H1 (cell line): ENCODE measurements around the gene METTL1. TPM values are rescaled to one million over a fixed set of nuclear protein-coding genes. Genes with fewer than 3 reads are reported as not detected.

ENCODE experiments used
- CTCF ChIA-PET: fragments of 300-600 bp; sonication (Branson Sonifier 250); formaldehyde crosslinking; loops from one replicate; lab custom pipeline; 2021; ENCODE audit not compliant: partially characterized antibody; lab: Charles Lee
- POLR2A ChIA-PET: fragments of 300-600 bp; sonication (Branson Sonifier 250); formaldehyde crosslinking; loops from one replicate; lab custom pipeline; 2021; ENCODE audit warnings: inconsistent platforms; ENCODE audit not compliant: partially characterized antibody; lab: Charles Lee
- DNase-seq, 2 experiments: peaks; one replicate each; pipeline versions ENCODE4 v3.0.0 to v3.0.0-alpha.2; 2010 to 2022; ENCODE audit warnings: low spot score in 2 of 2, low read depth in 1 of 2, mixed read lengths in 1 of 2
- FAIRE-seq: peaks from 2 replicates; lab custom pipeline; 2011; peaks lifted over from hg19 to GRCh38; lab: Jason Lieb, UNC
- H2AFZ ChIP-seq: 2 replicates; pipeline ENCODE4 v1.8.1; 2012; ENCODE audit warnings: low read length, inconsistent platforms
- H2AK5ac ChIP-seq: 2 replicates; pipeline ENCODE4 v1.6.1; 2013; ENCODE audit warnings: low read depth, low read length
- H2BK120ac ChIP-seq: replicated peaks from 2 replicates; pipeline ENCODE3; 2013; ENCODE audit warnings: low read depth, low read length, inconsistent platforms
- H2BK12ac ChIP-seq: 2 replicates; pipeline ENCODE4 v1.6.1; 2013; ENCODE audit warnings: low read depth, low read length
- H2BK15ac ChIP-seq: 2 replicates; pipeline ENCODE4 v1.6.1; 2013; ENCODE audit warnings: low read length
- H2BK20ac ChIP-seq: 2 replicates; pipeline ENCODE4 v1.6.1; 2013; ENCODE audit warnings: low read length
- H2BK5ac ChIP-seq: 2 replicates; pipeline ENCODE4 v1.6.1; 2013; ENCODE audit warnings: low read depth, low read length
- H3K14ac ChIP-seq: 2 replicates; pipeline ENCODE4 v1.6.1; 2013; ENCODE audit warnings: inconsistent platforms; ENCODE audit not compliant: insufficient read length
- H3K18ac ChIP-seq: 2 replicates; pipeline ENCODE4 v1.6.1; 2013; ENCODE audit warnings: low read length; ENCODE audit errors: extremely low read depth
- H3K23ac ChIP-seq: 2 replicates; pipeline ENCODE4 v1.6.1; 2013; ENCODE audit warnings: inconsistent platforms; ENCODE audit not compliant: insufficient read length
- H3K23me2 ChIP-seq: 2 replicates; pipeline ENCODE4 v1.6.1; 2013; ENCODE audit warnings: low read depth, low read length
- H3K27ac ChIP-seq: 2 replicates; pipeline ENCODE4 v1.6.1; 2011; ENCODE audit warnings: low read depth, low read length, inconsistent platforms
- H3K27me3 ChIP-seq, 4 experiments: replicated peaks in 1 of 4; 1 replicate in 1 of 4; 2 replicates in 3 of 4; pipeline versions ENCODE4 v1.6.1 to v1.8.1; 2011 to 2013; ENCODE audit warnings: low read length in 3 of 4, mild to moderate bottlenecking in 3 of 4, inconsistent platforms in 2 of 4, mixed read lengths in 2 of 4, moderate library complexity in 1 of 4; ENCODE audit not compliant: control insufficient read depth in 3 of 4, insufficient read depth in 3 of 4; ENCODE audit errors: extremely low read depth in 1 of 4
- H3K36me3 ChIP-seq, 4 experiments: 2 replicates each; pipeline versions ENCODE4 v1.6.1 to v1.8.1; 2011 to 2013; ENCODE audit warnings: mild to moderate bottlenecking in 4 of 4, low read length in 3 of 4, moderate library complexity in 2 of 4, control low read depth in 1 of 4, inconsistent platforms in 1 of 4; ENCODE audit not compliant: insufficient read depth in 4 of 4, control insufficient read depth in 2 of 4
- H3K4ac ChIP-seq: replicated peaks from 2 replicates; pipeline ENCODE3; 2013; ENCODE audit warnings: low read length, low read depth, mixed read lengths, inconsistent platforms; ENCODE audit not compliant: insufficient read length
- H3K4me1 ChIP-seq, 4 experiments: replicated peaks in 1 of 4; 1 replicate in 1 of 4; 2 replicates in 3 of 4; pipeline versions ENCODE4 v1.6.1 to v1.8.1; 2011 to 2013; ENCODE audit warnings: low read length in 3 of 4, inconsistent platforms in 2 of 4, mixed read lengths in 1 of 4; ENCODE audit not compliant: insufficient read depth in 4 of 4, control insufficient read depth in 3 of 4
- H3K4me2 ChIP-seq, 2 experiments: 2 replicates each; pipeline versions ENCODE4 v1.6.1 to v1.8.1; 2011 to 2013; ENCODE audit warnings: low read depth in 2 of 2, low read length in 2 of 2, control low read depth in 1 of 2, inconsistent platforms in 1 of 2, mild to moderate bottlenecking in 1 of 2; ENCODE audit not compliant: insufficient read depth in 1 of 2
- H3K4me3 ChIP-seq, 4 experiments: fragments of 200-600, 300-600 bp in 1 of 4; sonication (generic), shearing (Covaris generic), sonication (Bioruptor Twin) in 1 of 4; 2 replicates each; pipeline versions ENCODE4 v1.5.1 to v1.8.1; 2011 to 2016; ENCODE audit warnings: low read length in 4 of 4, low read depth in 3 of 4, control low read depth in 2 of 4, inconsistent platforms in 2 of 4, mild to moderate bottlenecking in 2 of 4, mixed read lengths in 1 of 4, moderate library complexity in 1 of 4; ENCODE audit not compliant: insufficient read depth in 2 of 4; ENCODE audit errors: extremely low read depth in 1 of 4
- H3K56ac ChIP-seq: replicated peaks from 2 replicates; pipeline ENCODE3; 2013; ENCODE audit warnings: low read depth, mild to moderate bottlenecking, mixed read lengths, low read length, inconsistent platforms; ENCODE audit not compliant: insufficient read length
- H3K79me1 ChIP-seq: 2 replicates; pipeline ENCODE4 v1.6.1; 2013; ENCODE audit warnings: low read depth, low read length, control low read depth
- H3K79me2 ChIP-seq, 2 experiments: 2 replicates each; pipeline versions ENCODE4 v1.6.1 to v1.8.1; 2012 to 2013; ENCODE audit warnings: low read length in 2 of 2, mild to moderate bottlenecking in 2 of 2, inconsistent platforms in 1 of 2; ENCODE audit not compliant: insufficient read depth in 2 of 2, control insufficient read depth in 1 of 2
- H3K9ac ChIP-seq, 4 experiments: replicated peaks in 1 of 4; 1 replicate in 1 of 4; 2 replicates in 3 of 4; pipeline versions ENCODE4 v1.6.1 to v1.8.1; 2011 to 2013; ENCODE audit warnings: low read depth in 3 of 4, low read length in 3 of 4, control low read depth in 2 of 4, mild to moderate bottlenecking in 2 of 4, moderate library complexity in 2 of 4, inconsistent platforms in 1 of 4; ENCODE audit errors: extremely low read depth in 1 of 4
- H3K9me3 ChIP-seq, 2 experiments: 2 replicates each; pipeline versions ENCODE4 v1.6.1 to v1.8.1; 2012 to 2013; ENCODE audit warnings: mild to moderate bottlenecking in 2 of 2, moderate library complexity in 2 of 2, control low read depth in 1 of 2, inconsistent platforms in 1 of 2, low read depth in 1 of 2, low read length in 1 of 2, mixed read lengths in 1 of 2; ENCODE audit not compliant: insufficient read depth in 2 of 2
- H4K20me1 ChIP-seq, 2 experiments: replicated peaks in 1 of 2; 2 replicates each; pipeline versions ENCODE3 to v1.8.1; 2011 to 2013; ENCODE audit warnings: inconsistent platforms in 2 of 2, low read length in 2 of 2, mild to moderate bottlenecking in 1 of 2; ENCODE audit not compliant: insufficient read depth in 2 of 2, control insufficient read depth in 1 of 2
- H4K5ac ChIP-seq: 2 replicates; pipeline ENCODE4 v1.6.1; 2013; ENCODE audit warnings: low read length, low read depth, mixed read lengths, inconsistent platforms; ENCODE audit not compliant: insufficient read length
- H4K8ac ChIP-seq: 2 replicates; pipeline ENCODE4 v1.8.0; 2013; ENCODE audit warnings: mild to moderate bottlenecking, moderate library complexity, low read length, inconsistent platforms; ENCODE audit not compliant: insufficient read depth; ENCODE audit errors: extremely low read depth
- H4K91ac ChIP-seq: replicated peaks from 2 replicates; pipeline ENCODE3; 2013; ENCODE audit warnings: low read length, mixed read lengths, inconsistent platforms; ENCODE audit not compliant: insufficient read length
- CTBP2 ChIP-seq: IDR thresholded peaks from 2 replicates; pipeline ENCODE4 v1.7.0; 2011; ENCODE audit warnings: borderline replicate concordance, mild to moderate bottlenecking, moderate library complexity, mixed read lengths, low read length; ENCODE audit not compliant: insufficient read depth, insufficient read length
- EGR1 ChIP-seq: IDR thresholded peaks from 2 replicates; pipeline ENCODE4 v1.6.1; 2011; ENCODE audit warnings: low read depth, low read length, borderline replicate concordance
- KDM4A ChIP-seq: IDR thresholded peaks from one replicate; pipeline ENCODE4 v1.7.1; 2012; ENCODE audit warnings: low read depth, mild to moderate bottlenecking, moderate library complexity, low read length, inconsistent platforms; ENCODE audit not compliant: severe bottlenecking
- RBBP5 ChIP-seq: IDR thresholded peaks from 2 replicates; pipeline ENCODE4 v1.7.1; 2012; ENCODE audit warnings: low read depth, mild to moderate bottlenecking, inconsistent platforms, low read length, moderate library complexity, borderline replicate concordance
- SAP30 ChIP-seq: fragments of 300-600 bp; sonication (generic); IDR thresholded peaks from 2 replicates; pipeline ENCODE4 v1.7.1; 2012; ENCODE audit warnings: low read length, moderate library complexity, mild to moderate bottlenecking, inconsistent platforms; ENCODE audit not compliant: insufficient read depth, insufficient replicate concordance
- SUZ12 ChIP-seq: fragments of 200-600 bp; sonication (generic); IDR thresholded peaks from 2 replicates; pipeline ENCODE4 v1.6.1; 2012; ENCODE audit warnings: mild to moderate bottlenecking, inconsistent platforms, low read length, moderate library complexity, mixed read lengths
- TBP ChIP-seq: IDR thresholded peaks from 2 replicates; pipeline ENCODE4 v1.6.1; 2011; ENCODE audit warnings: low read depth, low read length, improper control_type of control experiment
- TCF12 ChIP-seq: IDR thresholded peaks from 2 replicates; pipeline ENCODE4 v1.6.1; 2011; ENCODE audit warnings: low read depth, mild to moderate bottlenecking, low read length
- YY1 ChIP-seq: IDR thresholded peaks from 2 replicates; pipeline ENCODE4 v1.6.1; 2011; ENCODE audit warnings: low read depth, mild to moderate bottlenecking, low read length
- WGBS, 2 experiments: shearing (Covaris generic) in 1 of 2; methylation state at CpG; one replicate each; pipeline versions ENCODE4 v1.1.6 to v1.1.7; 2013 to 2015; ENCODE audit warnings: low lambda C conversion rate in 2 of 2, mixed read lengths in 2 of 2, inconsistent platforms in 1 of 2, low coverage in 1 of 2, missing lambda C conversion rate in 1 of 2; ENCODE audit not compliant: insufficient replicate concordance in 2 of 2, insufficient coverage in 1 of 2, insufficient read length in 1 of 2; ENCODE audit errors: extremely low coverage in 1 of 2, missing lambda C conversion rate in 1 of 2; 5-methylcytosine and 5-hydroxymethylcytosine counted together
- polyA plus RNA-seq, 7 experiments: library from polyadenylated mRNA; depleted of rRNA in 3 of 7; stranded (reverse) in 5 of 7; unstranded in 2 of 7; fragments of >200 nt in 5 of 7; fragments of 200-250 nt in 2 of 7; gene quantifications; 1 replicate in 5 of 7; 2 replicates in 1 of 7; 4 replicates in 1 of 7; pipeline versions ENCODE4 v1.2.1 to v1.2.3, GENCODE V29; 2011 to 2013; ENCODE audit warnings: missing spikeins in 2 of 7, mixed read lengths in 2 of 7
- total RNA-seq: library from RNA; stranded (reverse); fragmentation: NEBNext Ultra II Directional; extraction: Animal tissue kit (Norgen Biotek cat#: 25700); gene quantifications from 2 replicates; pipeline ENCODE4 v1.2.1, GENCODE V29; 2021

METTL1 gene
- total and polyA plus RNA-seq, 2 of the 8 experiments (the other 6 are each of a cell fraction or from before 2014, with no cell fraction given): 40.5 to 46.0 TPM

DNA sequence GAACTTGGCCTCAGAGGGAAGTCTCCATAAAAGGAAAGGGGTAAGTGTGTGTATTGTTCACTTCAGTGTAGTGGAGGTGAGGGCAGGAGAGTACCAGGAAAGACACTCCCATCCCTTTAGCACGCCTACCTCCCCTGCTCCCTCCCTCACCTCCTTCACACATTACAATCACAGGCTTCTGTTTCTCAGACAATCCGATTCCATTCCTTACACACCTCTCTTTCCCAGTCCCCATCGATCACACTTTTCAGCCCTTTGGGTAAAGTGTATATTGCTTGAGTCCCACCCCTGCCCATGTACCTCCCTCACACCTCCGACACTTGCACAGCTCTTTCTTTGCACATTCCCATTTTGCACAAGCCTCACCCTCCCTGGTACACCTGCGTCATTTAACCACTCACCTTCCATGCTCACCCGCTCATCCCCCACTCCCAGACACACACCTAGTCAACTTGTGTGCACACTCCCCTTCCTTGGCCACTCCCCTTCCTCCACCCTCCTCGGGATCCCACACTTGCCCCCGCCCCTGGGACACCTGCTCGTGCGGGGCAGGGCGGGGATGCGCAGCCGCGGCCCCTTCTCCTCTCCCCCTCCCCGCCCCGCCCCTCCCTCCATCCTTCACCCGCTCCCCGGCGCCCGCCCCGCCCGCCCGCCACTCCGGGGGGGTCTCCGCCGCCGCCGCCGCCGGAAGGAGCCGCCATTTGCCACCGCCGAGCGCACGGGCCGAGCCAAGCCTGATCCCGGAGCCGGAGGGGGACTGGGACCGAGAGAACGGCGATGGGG, 17.3 kb downstream of the METTL1 start, which contains the start of gene MARCHF9:
Gene MARCHF9 (plus strand): TSS at position 693 of the 783 bp plus-strand sequence. CDS start 426 bp downstream, outside the sequence.
- POLR2A ChIA-PET: interaction anchor here (0.7 to 3.3 kb wide), 11 partner anchors 10 to 234 kb away, joined by 3 to 25 read pairs (median 3); partner anchors contain the start of genes CTDSP2, CYP27B1, DDIT3 and EEF1AKMT3
- no peak within 1 kb of the TSS for H2BK12ac ChIP-seq
- peaks cover 12 to 20% of the 10 kb centered on the region in 2 experiments for H3K79me2 ChIP-seq
- H3K9me3 ChIP-seq: no peaks in the 10 kb centered on the region
- peak within 1 kb of the TSS; percentile 19 for H4K5ac ChIP-seq
- H3K36me3 ChIP-seq: peaks cover 3 to 14% (median 9%) of the 10 kb centered on the region in 4 experiments; a peak in 6 of 8 replicates
- no peak within 1 kb of the TSS for H4K91ac ChIP-seq
- H3K18ac ChIP-seq: peak within 1 kb of the TSS; percentile 75
- peak within 1 kb of the TSS; percentile 93 for H2AFZ ChIP-seq
- 0 out of 2 replicates have a peak within 1 kb of the TSS, but pooled peaks have one; percentile 5 for H3K27ac ChIP-seq
- no peak within 1 kb of the TSS for H3K56ac ChIP-seq
- 0 out of 2 replicates have a peak within 1 kb of the TSS, but pooled peaks have one; percentile 1 for H2BK5ac ChIP-seq
- peaks cover 18% of the 10 kb centered on the region for H3K23me2 ChIP-seq
- no peak within 1 kb of the TSS; the same call in 1 of the 2 replicates for H2AK5ac ChIP-seq
- FAIRE-seq (no peak), DNase-seq (peak in 1 of 2 experiments; percentile 81)
- H3K4me2 ChIP-seq: peak within 1 kb of the TSS; percentile 99
- peaks cover 8 to 33% (median 26%) of the 10 kb centered on the region in 4 experiments for H3K27me3 ChIP-seq
- no peak within 1 kb of the TSS for H3K4ac ChIP-seq
- H2BK120ac ChIP-seq: peak within 1 kb of the TSS; percentile 3
- H3K4me3 ChIP-seq: peak within 1 kb of the TSS; percentile 79 to 96 (median 81)
- 0 out of 2 replicates have a peak within 1 kb of the TSS, but pooled peaks have one; percentile 36 for H2BK20ac ChIP-seq
- H4K8ac ChIP-seq: no peak within 1 kb of the TSS
- peak within 1 kb of the TSS in 1 of 4 experiments; percentile 55; a peak in 2 of 7 replicates for H3K9ac ChIP-seq
- whole genome bisulfite sequencing, 2 experiments: 0% methylated on average over 6 of the region's 41 CpGs; no CpG with 5 or more reads in 1 of the 2 experiments
- no peak within 1 kb of the TSS for H3K23ac ChIP-seq
- H3K4me1 ChIP-seq: peaks cover 3 to 26% (median 7%) of the 10 kb centered on the region in 4 experiments; a peak in 6 of 7 replicates
- peaks cover 3 to 10% of the 10 kb centered on the region in 2 experiments for H4K20me1 ChIP-seq
- H3K79me1 ChIP-seq: peaks cover 15% of the 10 kb centered on the region; the same call in 1 of the 2 replicates
- peak within 1 kb of the TSS; percentile 94 for H2BK15ac ChIP-seq
- H3K14ac ChIP-seq: no peak within 1 kb of the TSS
- CTCF ChIA-PET: interaction anchor here (0.7 to 1.4 kb wide), 5 partner anchors 10 to 134 kb away, joined by 3 to 6 read pairs (median 3); partner anchors contain the start of gene TSPAN31
- peak; percentile 61 for TF ChIP-seq KDM4A
- TF ChIP-seq YY1: peak; percentile 31; the same call in 1 of the 2 replicates
- peak; percentile 27; the same call in 1 of the 2 replicates for TF ChIP-seq SUZ12
- peak; percentile 70 for TF ChIP-seq CTBP2
- TF ChIP-seq TBP: no peak
- no peak for TF ChIP-seq TCF12
- TF ChIP-seq RBBP5: 0 out of 2 replicates have a peak, but pooled peaks have one; percentile 33
- TF ChIP-seq EGR1: peak; percentile 33; the same call in 1 of the 2 replicates
- TF ChIP-seq SAP30: peak; percentile 32
